Bone marrow (tissue), 2 donors: ENCODE measurements around the gene UGT1A6.
"Not testable (repeated sequence)": the region's sequence is repeated elsewhere in the genome, so short reads cannot be mapped to it uniquely, and the experiment has no call there.

Experiments used
- DNase-seq, 2 donors: peaks; one replicate each; lab custom pipeline; 2025; lab: John Stamatoyannopoulos, UW

Gene UGT1A6

DNA sequence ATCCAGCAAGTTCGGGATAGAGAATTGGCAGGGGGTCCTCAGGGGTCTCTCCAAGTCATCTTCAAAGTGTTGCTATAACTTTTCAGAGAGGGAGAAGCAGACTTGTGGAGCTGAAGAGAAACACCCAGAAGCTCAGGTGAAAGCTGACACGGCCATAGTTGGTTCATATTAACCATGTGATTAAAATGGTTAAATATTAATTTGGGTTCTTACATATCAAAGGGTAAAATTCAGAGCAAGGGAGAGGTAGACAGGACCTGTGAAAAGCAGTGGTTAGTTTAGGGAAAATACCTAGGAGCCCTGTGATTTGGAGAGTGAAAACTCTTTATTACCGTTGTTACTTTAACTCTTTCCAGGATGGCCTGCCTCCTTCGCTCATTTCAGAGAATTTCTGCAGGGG is at the start of gene UGT1A6:
UGT1A6 (plus strand) TSS at position 243 of the 400 bp plus-strand sequence; CDS start at position 358, 115 bp downstream.
- DNase-seq = no peak

DNA sequence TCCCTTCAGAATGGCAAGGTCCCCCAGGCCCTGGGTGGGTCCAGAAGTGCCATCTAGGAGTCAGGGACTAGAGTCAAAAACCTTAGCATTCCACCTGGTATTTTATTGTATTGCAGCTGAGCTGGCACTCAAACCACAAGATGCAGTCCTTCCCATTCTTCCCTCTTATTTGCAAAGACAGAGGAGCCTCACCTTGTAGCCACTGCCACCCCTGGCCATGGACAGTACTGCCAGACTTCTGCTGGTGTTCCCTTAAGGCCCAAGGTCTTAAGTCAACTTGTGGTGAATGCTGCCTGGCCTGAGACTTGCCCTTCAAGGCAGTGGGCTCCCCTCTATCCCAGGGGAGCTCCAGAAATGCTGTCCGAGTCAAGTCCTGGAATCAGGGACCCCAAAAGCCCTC is 49.6 kb upstream of the UGT1A6 start:
- DNase-seq = no peak

- DNase-seq = not testable (repeated sequence)
These were observed 46.7 kb upstream of the UGT1A6 start for GRCh38 chr2:233646033-233646432.

DNA sequence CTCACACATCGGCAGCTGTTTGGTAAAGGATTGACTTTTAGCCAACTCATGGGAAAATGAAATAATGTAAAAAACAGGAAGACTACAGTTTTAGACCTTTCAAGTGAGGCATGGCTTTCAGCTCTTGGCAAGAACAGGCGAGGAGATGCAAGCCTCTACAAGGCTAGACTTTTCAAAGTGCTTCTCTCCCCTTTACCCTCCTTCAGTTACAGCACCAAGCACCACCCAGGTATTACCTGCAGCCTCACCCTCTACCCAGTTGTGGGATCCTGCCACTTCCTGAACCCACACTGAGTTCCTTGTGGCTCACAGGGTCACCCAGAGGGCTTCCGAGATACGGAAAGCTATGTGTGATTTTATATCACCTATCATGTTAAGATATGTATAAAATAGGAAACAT is 41.7 kb upstream of the UGT1A6 start:
- DNase-seq = no peak

DNA sequence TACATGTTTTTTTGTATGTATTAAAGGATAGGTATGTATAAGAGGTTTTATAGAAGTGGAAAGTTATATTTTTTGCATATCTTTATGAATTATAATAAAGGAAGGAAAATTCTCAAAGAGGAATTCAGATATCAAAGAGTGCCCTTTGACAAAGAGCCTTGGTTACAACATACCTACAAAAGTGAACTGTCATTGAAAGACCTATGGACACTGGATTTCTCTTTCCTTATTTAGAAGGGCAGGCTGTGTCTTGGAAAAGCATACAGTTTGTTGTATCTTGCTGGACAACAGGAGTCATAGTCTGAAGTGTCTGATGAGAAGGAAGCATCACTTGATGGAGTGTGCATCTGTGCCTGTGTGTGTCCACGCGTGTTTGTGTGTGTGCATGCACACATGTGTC is 41.3 kb upstream of the UGT1A6 start:
- DNase-seq = no peak

DNA sequence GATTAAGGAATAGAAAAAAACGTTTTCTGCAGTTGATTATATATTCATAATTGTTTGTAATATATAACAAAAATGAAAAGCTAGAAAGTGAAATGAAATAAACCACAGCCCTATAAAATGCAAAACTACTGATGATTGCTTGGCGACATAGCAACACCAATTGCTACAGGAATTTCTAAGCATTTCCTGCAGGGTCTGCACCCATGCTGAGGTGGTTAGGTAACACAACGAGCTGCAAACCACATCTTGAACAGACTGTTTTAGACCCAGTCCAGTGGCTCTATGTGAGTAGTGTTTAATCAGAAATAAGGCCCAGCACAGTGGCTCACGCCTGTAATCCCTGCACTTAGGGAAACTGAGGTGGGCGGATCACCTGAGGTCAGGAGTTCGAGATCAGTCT is 38.2 kb upstream of the UGT1A6 start:
- no peak for DNase-seq

GRCh38 chr2:233655043-233655442 is 37.6 kb upstream of the UGT1A6 start:
- no peak for DNase-seq

DNA sequence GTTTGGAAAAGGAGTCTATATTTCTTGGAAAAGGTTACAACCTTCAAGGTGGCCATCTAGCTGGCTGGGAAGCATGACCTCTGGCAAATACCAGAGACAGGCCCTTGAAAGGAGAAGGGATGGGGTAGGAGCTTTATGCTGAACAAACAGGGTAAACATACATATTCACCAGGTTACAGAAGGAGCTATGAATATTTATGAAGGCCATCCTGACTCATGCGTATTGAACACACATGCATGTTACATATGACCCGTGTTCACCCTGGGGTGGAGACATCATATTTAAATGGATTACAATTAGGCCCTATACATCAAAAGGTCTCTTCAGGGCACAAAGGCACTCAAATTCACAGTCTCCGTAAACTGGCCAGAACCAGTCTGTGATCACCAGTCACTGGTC is 36.7 kb upstream of the UGT1A6 start:
- not testable (repeated sequence) for DNase-seq

- no peak for DNase-seq
These were observed 36.2 kb upstream of the UGT1A6 start for GRCh38 chr2:233656443-233656842.

DNA sequence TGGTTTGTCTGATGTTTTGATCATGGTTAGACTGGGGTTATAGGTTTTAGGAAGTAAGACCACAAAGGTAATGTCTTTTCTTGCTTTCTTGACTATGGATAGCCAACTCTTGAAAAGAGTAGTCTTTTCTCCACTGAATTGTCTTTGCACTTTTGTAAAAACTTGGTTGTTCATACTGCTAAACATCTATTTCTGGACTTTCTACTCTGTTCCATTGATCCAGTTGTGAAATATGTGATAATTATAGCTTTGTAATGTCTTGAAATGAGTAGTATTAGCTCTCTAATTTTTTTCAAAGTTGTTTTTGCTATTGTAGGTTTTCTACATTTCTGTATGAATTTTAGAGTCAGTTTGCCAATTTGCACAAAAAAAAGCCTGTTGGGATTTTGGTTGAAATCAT is 34.1 kb upstream of the UGT1A6 start:
- no peak for DNase-seq

GRCh38 chr2:233663911-233664310 is 28.8 kb upstream of the UGT1A6 start:
- no peak for DNase-seq

DNA sequence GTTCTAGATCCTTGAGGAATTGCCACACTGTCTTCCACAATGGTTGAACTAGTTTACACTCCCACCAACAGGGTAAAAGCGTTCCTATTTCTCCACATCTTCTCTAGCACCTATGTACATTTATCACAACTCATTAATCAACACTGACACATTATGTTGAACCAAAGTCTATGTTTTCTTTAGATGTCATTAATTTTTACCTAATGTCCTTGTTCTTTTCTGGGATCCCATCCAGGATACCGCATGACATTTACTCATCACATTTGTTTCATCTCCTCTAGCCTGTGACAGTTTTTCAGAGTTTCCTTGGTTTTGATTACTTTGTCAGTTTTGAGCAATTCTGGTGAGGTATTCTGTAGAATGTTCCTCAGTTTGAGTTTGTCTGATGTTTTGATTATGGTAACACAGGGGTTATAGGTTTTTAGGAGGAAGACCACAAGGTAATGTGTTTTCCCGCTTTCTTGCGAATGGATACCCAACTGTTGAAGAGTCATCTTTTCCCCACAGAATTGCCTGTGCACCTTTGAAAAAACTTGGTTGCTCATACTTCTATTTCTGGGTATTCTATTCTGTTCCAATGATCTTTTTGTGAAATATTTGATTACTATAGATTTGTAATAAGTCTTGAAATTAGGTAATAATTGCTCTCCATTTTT is 24.0 kb upstream of the UGT1A6 start:
- no peak for DNase-seq

- no peak for DNase-seq
These were observed 21.2 kb upstream of the UGT1A6 start, which contains the start of gene UGT1A9 for GRCh38 chr2:233671290-233672161. TSS of gene UGT1A9 (plus strand) at chr2:233671898. CDS start at chr2:233671935, 37 bp downstream.

DNA sequence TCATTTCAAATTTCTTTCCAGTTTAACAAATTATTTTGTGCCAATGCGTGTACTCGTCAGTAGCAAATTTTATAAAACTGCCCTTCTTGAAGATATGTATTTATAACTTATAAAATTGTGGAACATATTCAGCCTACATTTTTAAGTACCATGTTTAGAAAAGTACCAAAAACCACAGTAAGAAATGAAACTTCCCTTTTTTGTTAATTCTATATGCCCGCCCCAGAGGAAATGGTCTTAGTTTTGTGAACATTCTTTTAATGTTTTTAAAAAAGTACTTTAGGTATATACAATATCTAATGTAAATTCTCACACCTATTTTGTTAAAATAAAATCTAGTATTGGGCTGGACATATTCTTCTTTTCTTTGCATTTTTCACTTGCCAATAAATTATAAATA is 19.8 kb upstream of the UGT1A6 start:
- DNase-seq = no peak

GRCh38 chr2:233673896-233674295 is 18.8 kb upstream of the UGT1A6 start:
- DNase-seq = no peak

GRCh38 chr2:233674314-233674713 is 18.4 kb upstream of the UGT1A6 start:
- DNase-seq = no peak

DNA sequence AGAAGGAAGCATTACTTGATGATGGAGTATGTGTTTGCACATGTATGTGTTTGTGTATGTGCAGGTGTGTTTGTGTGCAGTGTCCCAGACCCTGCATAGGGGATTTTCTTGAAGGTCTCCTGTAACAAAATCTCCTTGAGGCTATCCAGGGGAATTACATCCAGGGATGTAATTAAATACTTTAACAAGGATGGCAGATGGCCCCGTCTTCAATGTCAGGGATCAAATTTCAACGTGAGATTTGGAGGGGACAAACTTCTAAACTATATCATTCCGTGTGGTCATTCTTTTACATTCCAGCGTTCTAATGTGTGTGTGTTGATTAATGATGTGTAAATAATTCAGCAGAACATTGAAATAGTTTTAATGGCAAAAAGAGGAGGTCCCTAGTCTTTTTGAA is 17.7 kb upstream of the UGT1A6 start:
- no peak for DNase-seq

DNA sequence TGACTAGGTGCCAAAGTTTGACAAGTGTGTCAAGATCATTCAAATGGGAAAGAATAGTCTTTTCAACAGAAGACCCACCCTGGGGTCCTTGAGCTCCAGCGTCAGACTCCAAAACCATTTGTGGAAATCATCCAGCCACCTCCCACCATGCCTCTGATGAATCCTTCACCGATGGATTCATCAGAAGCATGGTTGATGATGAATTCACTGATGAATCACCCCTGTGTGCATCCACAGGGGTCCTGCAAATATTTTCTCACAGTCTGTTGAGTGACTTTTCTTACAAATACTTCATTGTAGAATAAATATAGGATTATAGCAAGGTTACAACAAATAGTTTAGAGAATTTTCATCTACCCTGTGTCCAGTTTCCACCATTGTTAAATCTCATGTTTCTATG is 16.6 kb upstream of the UGT1A6 start:
- no peak for DNase-seq

GRCh38 chr2:233679196-233679595 is 13.5 kb upstream of the UGT1A6 start:
- DNase-seq = no peak

- DNase-seq = no peak
These were observed 12.2 kb upstream of the UGT1A6 start for GRCh38 chr2:233680361-233681045.

DNA sequence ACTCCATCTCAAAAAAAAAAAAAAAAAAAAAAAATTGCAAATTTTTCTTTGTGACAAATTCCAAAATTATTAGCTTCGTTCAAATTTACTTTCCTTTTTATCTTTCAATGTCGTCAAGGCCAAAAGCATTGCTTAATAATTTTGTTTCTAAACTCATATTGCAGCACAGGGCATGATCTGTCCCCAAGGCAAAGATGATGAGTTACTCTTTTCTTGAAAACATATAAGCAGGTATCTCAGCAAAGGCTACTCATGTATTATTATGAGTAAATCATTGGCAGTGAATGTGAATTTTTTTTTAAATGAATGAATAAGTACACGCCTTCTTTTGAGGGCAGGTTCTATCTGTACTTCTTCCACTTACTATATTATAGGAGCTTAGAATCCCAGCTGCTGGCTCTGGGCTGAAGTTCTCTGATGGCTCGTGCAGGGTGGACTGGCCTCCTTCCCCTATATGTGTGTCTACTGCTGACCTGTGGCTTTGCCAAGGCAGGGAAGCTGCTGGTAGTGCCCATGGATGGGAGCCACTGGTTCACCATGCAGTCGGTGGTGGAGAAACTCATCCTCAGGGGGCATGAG is 11.1 kb upstream of the UGT1A6 start, which contains the start of gene UGT1A7:
UGT1A7 (plus strand) TSS at position 381 of the 579 bp plus-strand sequence; CDS start at position 418, 37 bp downstream.
- no peak for DNase-seq

DNA sequence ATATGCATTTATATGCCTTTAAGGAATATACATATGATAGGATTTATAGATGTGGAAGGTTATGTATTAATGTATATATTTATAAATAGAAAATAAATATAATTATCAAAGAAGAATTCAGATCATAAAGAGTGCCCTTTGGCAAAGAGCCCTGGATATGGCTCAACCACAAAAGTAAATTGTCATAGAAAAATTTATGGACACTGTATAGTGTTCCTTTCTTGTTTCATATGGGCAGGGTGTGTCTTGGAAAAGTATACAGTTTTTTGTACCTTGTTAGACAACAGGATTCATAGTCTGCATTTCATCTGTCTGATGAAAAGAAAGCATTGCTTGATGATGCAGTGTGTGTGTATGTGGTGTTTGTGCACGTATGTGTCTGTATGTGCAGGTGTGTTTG is 8.1 kb upstream of the UGT1A6 start:
- DNase-seq = no peak
